Thyroid gland (tissue), 4 donors: Measurements from ENCODE around the gene RCCD1.

ENCODE experiments used
- CTCF ChIP-seq, 6 experiments: fragments of 200-600 bp in 3 of 6; fragments of 450-650 bp in 3 of 6; sonication (generic) in 3 of 6; IDR thresholded peaks; one replicate each; pipeline ENCODE4 v1.5.1; 2016 to 2019; ENCODE audit warnings: antibody characterized with exemption in 6 of 6, mild to moderate bottlenecking in 2 of 6, inconsistent platforms in 1 of 6, moderate library complexity in 1 of 6
- POLR2A ChIP-seq, 2 donors: fragments of 450-650 bp; IDR thresholded peaks; one replicate each; pipeline ENCODE4 v1.6.1; 2017; ENCODE audit warnings: antibody characterized with exemption in 2 of 2, mild to moderate bottlenecking in 2 of 2, moderate library complexity in 1 of 2

- TF ChIP-seq CTCF (IDR thresholded peaks at IDR 0.05) (no peak), POLR2A (IDR thresholded peaks at IDR 0.05) (no peak)
Measured at GRCh38 chr15:90968434-90968833, 13.8 kb downstream of the RCCD1 start.
